SW 1271 (cell line): Measurements from ENCODE around the gene FAM83E.
"Not testable (repeated sequence)": the region's sequence is repeated elsewhere in the genome, so short reads cannot be mapped to it uniquely, and the experiment has no call there.

Experiments
- DNase-seq, 2 experiments: peaks; one replicate each; lab custom pipeline; 2025; lab: John Stamatoyannopoulos, UW

FAM83E gene

DNA sequence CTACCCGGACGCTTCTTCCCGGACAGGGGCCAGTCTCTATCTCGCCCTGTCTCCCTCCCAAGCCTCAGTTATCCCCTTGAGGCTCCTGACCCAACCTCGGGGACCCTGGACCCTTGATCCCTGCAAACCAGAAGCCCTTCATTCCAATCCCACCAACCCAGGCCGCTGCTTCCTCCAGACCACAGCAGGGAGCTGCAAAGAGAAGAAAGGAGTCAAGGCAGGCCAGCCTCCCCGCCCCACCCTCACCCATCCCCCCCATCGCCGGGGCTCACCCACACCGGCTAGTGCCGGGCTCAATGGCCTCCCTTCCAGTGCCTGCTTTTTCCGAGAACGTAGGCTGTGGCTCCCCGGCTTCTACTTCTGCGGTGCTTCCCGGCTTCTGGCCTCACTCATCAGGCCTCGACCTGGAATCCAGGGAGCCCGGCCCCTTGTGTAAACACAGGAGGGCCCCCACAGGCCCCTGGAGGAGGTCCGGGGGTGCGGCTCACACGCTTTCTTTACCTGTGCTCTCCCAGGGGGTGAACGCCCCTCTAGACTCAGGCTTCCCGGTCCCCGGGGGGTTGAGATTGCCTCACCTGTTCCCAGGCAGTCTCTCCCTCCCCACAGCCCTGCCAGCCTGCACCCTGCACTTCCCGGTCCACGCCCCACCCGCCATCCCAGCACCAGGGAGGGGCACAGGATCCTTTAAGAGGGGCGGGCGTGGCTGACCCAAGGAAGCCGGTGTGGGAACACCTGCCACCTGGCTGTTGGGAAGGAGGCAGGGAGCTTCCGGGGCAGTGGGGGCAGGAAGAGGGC lies at the start of gene FAM83E:
TSS of gene FAM83E (minus strand) at position 641 of the 795 bp plus-strand sequence. CDS start 1,704 bp downstream, outside the sequence.
- no peak for DNase-seq

DNA sequence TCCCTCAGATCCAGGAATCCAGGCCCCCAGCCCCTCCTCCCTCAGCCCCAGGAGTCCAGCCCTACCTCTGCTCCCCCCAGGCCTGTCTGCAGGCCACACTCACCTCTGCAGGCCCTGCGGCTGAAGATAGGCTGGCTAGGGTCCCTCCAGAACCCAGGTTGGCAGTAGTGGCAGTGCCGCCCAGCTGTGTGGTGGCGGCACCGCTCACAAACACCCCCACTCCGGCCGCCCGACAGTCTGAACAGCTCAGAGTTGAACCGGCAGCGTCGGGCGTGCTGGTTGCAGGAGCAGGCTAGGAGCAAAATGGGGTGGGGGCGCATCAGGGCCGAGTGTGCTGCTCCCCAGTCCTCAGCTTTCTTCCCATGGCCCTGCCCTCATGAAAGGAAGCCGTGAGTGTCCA lies 49.6 kb upstream of the FAM83E start:
- DNase-seq: no peak

DNA sequence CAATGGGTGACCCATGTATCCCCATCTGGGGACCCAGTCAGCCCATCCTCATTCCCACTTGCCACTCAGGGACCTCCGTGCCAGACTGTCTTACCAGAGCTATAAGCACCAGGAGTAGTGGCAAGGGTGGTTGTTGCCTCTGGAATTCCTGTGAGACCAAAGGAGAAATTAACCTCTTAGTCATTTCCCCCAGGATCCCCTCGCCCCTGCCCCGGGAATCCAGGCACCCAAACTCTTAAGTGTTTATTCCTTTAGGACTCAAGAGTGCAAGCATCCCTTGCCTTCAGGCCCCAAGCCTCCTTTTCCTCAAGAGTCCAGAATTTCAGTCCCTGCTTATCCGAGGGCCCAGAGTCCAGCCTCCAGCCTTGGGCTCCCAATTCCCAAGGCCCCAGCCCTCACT lies 48.8 kb upstream of the FAM83E start:
- no peak for DNase-seq

DNA sequence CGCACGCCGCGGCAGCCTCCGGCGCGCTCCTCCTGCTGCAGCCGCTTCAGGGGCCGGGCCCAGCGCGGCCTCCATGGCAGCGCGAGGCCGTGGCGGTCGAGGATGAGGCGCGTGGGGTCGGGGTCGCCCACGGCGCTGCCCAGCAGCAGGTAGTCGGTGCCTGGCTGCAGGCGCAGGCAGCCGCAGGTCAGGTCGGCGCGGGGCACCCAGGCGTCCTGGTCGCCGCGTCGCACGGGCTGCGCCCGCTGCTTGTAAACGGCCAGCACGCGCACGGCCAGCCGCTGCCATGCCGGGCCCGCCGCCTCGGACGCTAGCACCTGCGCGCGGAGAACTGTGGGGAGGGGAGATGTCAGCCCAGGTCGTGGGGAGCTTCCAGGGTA lies 46.8 kb upstream of the FAM83E start:
- DNase-seq: no peak

DNA sequence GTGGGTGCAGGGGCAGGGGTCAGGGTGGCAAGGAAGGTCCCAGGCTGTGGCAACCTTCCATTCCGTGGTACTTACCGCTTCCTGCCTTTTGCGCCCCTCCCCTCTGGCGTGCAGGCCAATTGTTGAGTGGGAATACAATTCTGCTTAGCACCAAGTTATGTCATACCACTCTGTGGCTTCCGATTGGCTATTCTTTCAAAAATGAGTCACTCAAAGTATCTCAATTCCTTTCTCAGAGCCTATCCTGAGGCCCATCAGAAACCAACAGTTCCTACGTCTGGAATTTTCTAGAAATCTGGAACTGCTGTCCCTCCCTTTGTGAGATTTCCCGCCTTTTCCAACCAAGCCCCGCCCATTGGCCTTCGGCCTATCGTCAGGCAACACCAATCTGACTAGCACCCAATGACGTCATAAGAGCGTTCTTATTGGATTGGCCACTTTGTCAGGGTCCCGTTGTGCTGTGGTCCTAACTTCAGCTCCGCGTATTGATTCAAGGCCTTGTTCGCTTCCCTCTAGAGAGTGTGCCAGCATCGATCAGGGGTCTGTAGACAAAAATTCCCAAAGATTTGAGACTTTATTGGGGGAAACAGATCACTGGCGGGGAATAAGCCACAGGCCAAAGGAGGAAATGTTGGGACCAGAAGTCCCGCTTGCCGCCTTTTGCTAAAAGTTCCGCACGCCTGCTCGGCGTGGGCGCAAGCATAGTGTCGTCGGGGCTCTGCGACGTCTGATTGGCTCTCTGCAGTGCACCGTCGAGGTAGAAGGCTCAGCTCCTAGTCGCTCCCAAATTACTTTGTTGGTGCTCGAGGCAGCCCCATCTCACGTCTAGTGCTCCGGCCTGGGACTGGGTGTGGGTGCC lies 46.2 kb upstream of the FAM83E start:
- peak; percentile 85 to 90 for DNase-seq

DNA sequence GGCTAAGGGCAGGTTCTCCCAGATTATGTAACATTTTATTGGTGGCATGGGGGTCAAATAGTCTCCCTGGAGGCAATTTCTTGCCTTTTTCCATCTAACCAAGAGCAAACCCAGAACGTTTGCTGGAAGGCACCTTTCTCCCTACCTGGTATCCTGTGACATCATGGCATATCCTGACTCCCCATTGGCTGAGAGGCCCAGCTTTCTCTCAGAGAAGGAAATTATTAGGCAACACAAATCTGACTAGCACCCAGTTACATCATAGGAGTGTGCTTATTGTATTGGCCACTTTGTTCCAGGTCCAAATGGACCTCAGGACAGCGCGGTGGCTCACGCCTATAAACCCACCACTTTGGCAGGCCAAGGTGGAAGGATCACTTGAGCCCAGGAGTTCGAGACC lies 44.9 kb upstream of the FAM83E start:
- DNase-seq: peak in 1 of 2 experiments; percentile 22

DNA sequence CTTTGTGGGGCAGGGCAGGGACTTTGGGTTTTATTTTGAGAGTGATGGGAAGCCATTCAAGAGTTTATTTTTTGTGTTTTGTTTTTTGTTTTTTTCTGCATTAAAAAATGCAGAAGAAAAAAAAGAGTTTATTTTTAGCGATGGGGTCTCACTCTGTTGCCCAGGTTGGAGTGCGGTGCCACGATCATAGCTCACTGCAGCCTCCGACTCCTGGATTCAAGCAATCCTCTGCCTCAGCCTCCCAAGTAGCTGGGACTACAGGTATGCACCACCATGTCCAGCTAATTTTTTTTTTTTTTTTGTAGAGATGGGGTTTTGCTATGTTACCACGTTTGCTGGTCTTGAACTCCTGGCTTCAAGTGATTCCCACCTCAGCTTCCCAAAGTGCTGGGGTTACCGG lies 43.6 kb upstream of the FAM83E start:
- DNase-seq: no peak

DNA sequence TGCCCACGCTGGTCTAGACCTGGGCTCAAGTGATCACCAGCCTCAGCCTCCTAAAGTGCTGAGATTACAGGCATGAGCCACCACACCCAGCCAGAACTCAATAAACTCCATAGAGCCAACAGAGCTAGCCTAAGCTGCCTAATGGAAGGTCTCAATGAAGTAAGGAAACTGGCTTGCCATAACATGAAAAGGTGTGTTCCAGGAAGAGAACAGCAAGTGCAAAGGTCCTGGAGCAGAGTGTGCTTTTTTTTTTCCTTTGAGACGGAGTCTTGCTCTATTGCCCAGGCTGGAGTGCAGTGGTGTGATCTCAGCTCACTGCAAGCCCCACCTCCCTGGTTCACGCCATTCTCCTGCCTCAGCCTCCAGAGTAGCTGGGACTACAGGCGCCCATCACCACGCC lies 43.0 kb upstream of the FAM83E start:
- DNase-seq: not testable (repeated sequence)

DNA sequence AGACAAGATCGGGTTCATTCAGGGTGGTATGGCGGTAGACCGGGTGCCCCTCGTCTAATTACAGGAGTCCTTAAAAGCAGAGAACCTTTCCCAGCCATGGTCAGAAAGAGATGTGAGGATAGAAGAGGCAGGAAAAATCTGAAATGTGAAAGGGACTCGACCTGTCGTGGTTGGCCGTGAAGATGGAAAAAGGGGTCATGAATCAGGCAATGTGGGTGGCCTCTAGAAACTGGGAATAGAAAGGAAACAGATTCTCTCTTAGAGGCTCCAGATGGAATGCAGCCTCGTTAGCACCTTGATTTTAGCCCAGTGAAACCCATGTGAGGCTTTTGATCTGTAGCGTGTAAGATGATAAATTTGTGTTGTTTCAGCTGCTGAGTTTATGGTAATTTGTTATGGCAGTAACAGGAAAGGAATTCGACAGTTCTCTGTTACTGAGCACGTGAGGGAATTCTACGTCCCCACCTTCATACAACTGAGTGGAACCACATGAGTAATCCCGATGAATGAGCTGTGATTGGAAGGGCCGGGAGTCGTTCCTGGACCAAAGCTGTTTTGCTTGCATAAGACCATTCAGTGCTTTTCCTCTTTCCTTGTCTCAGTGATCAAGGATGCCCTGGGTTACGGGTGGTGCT lies 42.1 kb upstream of the FAM83E start:
- DNase-seq: no peak

DNA sequence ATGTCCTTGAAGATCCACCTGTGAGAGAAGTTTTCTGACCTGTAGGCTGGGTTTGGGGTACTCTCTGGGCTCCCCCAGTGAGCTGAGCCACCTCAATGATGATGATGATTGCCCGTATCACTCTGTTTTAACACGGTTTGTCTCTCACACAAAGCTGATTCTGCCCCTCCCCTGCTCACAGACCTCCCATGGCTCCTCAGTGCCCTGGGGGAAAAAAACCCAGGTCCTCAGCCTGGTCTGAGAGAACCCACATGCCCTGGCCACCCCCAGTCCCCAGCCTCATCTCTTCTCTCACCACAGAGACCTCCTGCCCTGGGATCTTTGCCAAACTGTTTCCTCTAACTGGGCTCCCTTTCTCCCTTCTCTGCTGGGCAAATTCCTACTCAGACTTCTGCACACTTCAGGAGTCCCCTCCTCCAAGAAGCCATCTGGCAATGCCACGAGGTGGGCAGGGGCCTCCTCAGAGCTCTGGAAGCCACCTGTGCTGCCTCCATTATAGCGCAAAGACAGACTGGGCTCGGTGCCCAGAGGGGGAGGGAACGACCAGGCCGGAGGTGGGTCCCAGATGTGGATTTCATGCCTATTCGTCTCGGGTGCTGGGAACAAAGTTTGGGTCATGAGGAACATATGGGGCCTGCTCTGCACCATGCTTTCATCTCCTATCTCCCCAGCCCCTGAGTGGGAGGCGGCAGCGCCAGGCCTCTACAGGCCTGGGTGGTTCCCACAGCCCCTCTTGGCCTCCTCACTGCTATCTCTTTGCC lies 39.6 kb upstream of the FAM83E start:
- no peak for DNase-seq

DNA sequence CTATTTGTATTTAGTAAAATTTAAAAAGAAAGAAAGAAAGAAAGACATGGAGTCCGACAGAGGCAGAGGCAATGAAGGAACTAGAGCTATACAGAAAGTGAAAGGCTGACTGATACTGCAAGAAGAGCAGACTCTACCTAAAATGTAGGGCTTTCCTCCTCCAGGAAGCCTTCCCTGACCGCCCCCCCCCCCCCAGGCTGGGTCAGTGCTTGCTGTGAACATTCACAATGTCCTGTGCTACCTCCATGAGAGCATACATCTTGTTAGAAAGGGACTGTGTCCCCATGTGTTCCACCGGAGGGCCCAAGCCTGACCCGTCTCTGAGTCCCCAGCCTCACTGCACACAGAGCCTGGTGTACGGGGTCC lies 36.8 kb upstream of the FAM83E start:
- DNase-seq: no peak

DNA sequence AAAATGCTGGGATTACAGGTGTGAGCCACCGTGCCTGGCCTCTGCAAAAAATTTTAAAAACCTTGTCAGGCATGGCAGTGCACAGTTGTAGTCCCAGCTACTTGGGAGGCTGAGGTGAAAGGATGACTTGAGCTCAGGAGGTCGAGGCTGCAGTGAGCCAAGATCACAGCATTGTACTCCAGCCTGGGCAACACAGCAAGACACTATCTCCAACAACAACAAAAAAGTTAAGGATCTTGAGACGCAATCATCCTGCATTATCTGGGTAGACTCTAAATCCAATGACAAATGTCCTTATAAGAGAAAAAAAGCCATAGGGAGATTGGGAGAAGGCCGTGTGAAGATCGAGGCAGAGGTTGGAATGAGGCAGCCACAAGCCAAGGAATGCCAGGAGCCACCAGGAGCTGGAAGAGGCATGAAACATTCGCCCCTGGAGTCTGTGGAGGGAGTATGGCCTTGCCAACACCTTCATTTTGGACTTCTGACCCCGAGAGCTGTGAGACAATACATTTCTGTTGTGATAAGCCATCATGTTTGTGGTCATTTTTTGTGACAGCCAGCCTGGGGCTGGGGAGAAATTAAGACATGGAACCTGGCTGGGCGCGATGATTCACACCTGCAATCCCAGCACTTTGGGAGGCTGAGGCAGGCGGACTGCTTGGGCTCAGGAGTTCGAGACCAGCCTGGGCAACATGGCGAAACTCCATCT lies 36.3 kb upstream of the FAM83E start:
- no peak for DNase-seq

DNA sequence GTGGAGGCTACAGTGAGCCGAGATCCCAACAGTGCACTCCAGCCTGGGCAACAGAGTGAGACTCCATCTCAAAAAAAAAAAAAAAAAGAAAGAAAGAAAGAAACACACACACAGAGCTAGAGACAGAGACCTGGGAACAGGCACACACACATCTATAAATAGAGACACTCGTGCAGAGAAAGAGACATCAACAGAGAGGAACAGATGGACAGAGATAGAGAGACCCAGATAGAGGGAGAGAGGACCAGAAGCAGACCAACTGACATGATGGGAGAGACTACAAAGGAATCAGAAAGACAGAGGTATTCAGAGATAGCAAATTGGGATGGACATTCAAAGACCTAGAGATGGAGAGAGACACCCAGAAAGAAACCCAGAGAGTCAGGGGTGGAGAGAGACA lies 33.3 kb upstream of the FAM83E start:
- DNase-seq: no peak

DNA sequence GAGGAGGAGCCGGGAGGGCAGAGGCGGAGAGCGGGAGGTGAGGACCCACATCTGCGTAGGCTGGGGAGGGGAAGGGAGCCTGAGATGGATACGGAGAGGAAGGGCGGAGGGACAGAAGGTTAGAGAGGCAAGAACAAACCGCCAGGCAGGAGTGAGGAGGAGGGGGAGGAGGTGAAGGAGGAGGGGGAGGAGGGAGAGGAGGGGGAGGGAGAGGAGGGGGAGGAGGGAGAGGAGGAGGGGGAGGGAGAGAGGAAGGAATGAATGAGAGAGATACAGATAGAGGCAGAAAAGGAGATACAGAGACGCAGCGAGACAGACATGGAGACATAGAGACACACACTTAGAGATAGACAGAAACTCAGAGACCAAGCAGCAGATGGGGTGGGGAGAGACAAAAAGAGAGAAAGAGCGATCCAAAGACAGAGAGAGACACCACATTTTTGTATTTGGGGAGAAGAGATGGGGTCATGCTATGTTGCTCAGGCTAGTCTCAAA lies 31.9 kb upstream of the FAM83E start:
- DNase-seq: no peak

DNA sequence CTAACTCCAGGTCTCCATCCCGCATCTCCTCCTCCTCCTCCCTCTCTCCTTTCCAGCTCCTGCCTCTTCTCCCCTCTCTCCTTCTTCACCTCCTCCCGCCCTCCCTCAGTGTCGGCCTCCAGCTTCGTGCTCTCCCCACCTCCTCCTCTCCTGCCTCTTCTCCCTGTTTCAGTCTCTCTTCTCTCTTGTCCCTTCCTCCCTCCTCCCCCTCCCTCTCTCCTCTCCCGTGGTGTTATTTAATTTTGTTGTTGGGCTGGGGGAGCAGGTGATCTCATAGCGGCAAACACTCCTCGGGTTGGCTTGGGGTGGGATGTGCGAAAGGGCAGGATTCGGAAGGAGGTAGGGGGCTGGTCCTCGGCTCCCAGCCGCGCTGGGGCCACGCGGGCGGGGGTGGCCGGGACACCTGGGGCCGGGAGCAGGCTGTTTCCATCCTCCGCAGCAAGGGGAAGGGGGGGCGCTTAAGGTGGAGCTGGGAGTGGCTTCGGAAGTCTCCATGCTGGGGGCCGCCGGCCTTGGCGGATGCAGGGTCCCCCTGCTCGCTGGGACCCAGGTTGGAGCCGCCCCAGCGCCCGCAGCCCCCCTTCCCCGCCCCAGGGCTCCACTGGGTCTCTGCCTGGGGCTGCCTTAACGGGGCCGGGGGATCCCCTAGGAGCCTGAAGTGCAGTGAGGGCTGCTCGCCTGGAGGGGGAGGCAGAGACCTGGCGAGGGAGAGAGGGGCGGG lies 31.3 kb upstream of the FAM83E start, which contains the start of gene CA11:
TSS of gene CA11 (minus strand) at position 187 of the 721 bp plus-strand sequence. CDS start 555 bp downstream, outside the sequence.
- peak; percentile 49 to 77 for DNase-seq

DNA sequence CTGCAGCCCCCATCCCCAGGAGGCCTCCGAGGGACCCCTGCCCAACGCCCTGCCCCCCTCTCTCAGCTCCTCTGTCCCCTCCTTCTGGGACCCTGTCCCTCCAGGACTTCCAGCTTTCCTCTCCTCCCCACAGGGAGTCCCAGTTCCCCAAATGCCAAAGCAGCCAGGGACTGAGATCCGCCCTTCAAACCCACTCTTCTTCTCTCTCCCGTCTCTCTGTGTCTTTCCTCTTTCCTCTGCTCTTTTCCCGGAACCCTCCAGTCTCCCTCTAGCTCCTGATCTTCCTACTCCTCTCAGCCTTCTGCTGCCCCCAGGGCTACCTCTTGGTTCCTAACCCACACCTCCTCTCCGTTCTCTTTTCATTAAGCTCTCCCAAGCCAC lies 30.7 kb upstream of the FAM83E start:
- DNase-seq: peak in 1 of 2 experiments; percentile 46

DNA sequence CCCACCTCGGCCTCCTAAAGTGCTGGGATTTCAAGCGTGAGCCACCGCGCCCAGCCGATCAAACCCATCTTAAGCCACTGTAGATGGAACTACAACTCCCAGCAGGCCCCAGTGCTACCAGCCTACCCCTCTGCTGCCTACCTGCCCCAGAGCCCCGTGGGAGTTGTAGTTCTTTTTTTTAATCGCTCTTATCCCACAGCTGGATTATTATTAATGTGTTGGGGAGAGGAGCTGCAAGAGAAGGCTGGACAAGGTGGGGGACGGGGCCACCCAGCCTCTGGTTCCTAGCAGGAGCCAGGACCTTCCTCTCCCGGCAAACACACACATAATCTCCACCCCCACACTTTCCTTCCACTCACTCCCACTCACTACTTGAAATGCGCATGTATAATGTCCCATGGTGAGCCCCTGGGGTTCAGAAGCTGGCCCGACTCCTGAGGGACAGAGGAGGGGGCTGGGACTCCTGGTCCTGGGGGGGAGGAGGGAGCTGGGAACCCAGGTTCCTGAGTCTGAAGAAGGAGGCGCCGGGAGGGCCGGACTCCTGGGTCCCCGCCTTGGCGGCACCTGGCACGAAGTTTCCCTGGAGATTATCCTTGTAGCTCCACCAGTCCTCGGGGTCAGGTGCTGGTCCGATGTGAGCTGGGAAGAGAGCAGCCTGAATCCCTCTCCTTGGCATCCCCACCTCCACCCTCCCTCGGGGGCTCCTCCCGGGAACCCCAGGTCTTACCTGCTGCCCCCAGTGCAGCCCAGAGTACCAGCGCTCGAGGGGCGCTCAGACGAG lies 30.2 kb upstream of the FAM83E start:
- peak; percentile 18 to 76 for DNase-seq

DNA sequence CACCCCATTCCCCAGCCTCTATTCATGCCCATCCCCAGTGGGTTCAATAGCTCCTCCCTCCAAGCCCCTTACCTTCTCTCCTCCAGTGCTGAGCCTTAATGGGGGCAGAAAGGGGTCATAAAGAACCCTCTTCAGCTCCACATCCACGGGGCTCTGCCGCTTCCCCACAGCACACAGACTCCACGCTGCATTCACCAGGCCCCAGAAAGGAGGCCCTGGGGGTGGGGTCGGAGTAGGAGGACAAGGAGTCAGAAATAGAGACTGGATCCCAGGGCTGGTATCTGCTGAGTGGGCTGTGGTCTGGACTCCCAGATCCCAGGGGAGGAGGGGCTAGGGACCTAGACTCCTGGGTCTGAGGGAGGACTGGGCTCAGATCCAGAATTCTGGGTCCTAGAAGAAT lies 29.5 kb upstream of the FAM83E start:
- DNase-seq: no peak

DNA sequence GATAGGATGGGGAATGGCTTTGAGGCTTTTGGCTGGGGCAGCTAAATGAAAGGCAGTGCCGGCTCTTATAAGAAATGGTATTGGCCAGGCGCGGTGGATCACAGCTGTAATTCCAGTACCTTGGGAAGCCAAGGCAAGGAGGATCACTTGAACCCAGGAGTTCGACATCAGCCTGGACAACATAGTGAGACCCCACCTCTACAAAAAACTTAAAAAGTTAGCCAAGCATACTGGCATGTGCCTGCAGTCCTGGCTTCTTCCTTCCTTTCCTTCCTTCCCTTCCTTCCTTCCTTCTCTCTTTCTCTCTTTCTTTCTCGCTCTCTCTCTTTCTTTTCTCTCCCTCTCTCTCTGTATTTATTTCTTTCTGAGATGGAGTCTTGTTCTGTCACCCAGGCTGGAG lies 28.0 kb upstream of the FAM83E start:
- no peak for DNase-seq

DNA sequence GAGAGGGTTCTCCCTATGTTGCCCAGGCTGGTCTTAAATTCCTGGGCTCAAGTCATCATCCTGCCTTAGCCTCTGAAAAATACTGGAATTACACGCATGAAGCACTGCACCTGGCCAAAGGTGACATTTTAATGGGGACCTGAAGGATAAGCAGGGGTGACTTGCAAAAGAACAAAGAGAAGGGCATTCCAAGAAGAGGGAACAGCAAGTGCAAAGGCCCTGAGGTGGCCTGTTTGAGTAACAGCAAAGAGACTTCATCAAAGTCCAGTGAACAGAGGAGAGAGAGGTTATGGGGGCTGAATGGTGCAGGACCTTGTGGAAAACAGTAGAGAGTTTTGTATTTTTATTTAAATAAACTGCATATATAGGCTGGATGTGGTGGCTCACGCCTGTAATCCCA lies 27.0 kb upstream of the FAM83E start:
- DNase-seq: no peak
